Measurements from ENCODE around the gene STAP1. TPM values are rescaled to one million over a fixed set of nuclear protein-coding genes. Genes with fewer than 3 reads are reported as not detected.
"Not testable (repeated sequence)": the region's sequence is repeated elsewhere in the genome, so short reads cannot be mapped to it uniquely, and the experiment has no call there.

STAP1 gene
- total RNA-seq, 2 donors from 2014 or later, result not detected

DNA sequence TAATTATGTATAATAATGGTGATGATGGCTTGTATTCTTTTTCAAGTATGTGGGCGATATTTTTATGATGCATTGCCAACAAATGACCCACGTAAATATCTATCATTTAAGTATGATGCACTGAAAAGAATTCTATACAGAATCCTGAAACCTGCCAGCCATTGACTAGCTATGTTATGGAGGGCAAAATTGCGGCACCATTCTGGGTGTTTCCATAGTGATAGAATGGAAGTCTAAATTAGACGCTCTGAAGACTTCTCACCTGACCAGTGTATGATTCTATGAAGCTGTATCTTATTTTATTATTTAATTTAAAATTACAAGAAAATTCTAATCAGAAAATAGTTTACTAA is 12.5 kb upstream of the STAP1 start:
- DNase-seq (no peak), ATAC-seq (no peak)
- Histone ChIP-seq H3K9me3 (no peaks in the 10 kb centered on the region), H3K4me1 (peaks cover 28% of the 10 kb centered on the region), H3K27ac (peak overlapping the region in 2 of 4 donors; percentile 93 to 97), H3K27me3 (no peaks in the 10 kb centered on the region), H3K4me3 (peak overlapping the region in 1 of 2 donors; percentile 89), H3K36me3 (replicated peaks in 1 of 2; ENCODE audit: insufficient read depth in 1 of 2, low read depth in 2 of 2) (no peaks in the 10 kb centered on the region)
- WGBS, 2 donors, result 34 to 47% methylated on average over 4 of the region's 4 CpGs
- intact Hi-C loops (cut with DNase I), result no loop called here
- no peak for TF ChIP-seq POLR2A (IDR thresholded peaks at IDR 0.05)
- TF ChIP-seq, protein P1, sequence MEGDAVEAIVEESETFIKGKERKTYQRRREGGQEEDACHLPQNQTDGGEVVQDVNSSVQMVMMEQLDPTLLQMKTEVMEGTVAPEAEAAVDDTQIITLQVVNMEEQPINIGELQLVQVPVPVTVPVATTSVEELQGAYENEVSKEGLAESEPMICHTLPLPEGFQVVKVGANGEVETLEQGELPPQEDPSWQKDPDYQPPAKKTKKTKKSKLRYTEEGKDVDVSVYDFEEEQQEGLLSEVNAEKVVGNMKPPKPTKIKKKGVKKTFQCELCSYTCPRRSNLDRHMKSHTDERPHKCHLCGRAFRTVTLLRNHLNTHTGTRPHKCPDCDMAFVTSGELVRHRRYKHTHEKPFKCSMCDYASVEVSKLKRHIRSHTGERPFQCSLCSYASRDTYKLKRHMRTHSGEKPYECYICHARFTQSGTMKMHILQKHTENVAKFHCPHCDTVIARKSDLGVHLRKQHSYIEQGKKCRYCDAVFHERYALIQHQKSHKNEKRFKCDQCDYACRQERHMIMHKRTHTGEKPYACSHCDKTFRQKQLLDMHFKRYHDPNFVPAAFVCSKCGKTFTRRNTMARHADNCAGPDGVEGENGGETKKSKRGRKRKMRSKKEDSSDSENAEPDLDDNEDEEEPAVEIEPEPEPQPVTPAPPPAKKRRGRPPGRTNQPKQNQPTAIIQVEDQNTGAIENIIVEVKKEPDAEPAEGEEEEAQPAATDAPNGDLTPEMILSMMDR (IDR thresholded peaks at IDR 0.05), result no peak

DNA sequence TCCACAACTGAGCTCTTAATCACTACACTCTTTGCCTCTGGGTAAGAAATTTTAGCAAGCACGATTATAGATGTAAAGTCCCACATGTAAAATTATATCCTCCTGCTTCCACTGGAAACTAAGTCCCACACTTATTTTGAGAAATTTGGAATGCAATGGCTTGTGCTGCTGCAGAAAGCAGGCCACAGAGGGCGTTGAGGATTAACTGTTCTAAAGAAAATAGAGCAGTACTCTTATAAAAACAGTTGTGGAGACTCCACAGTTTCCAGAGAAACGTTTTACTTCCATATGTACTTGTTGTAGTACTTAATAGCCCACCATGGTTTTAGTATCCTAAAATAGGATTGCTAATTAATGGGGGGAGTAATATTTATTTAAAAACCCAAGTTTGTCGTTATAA is 11.6 kb upstream of the STAP1 start:
- H3K4me1 ChIP-seq, result peaks cover 22% of the 10 kb centered on the region
- H3K4me3 ChIP-seq, result no peak overlapping the region
- no peak for ATAC-seq
- H3K27me3 ChIP-seq, result no peaks in the 10 kb centered on the region
- TF ChIP-seq, protein P1 (IDR thresholded peaks at IDR 0.05), result no peak
- no peak for TF ChIP-seq POLR2A (IDR thresholded peaks at IDR 0.05)
- H3K36me3 ChIP-seq (replicated peaks in 1 of 2; ENCODE audit: insufficient read depth in 1 of 2, low read depth in 2 of 2), result no peaks in the 10 kb centered on the region
- DNase-seq, result no peak
- WGBS, 2 donors, result 57 to 61% methylated on average over 4 of the region's 4 CpGs
- H3K9me3 ChIP-seq, result no peaks in the 10 kb centered on the region
- no peak overlapping the region for H3K27ac ChIP-seq
- intact Hi-C loops (cut with DNase I), result no loop called here

DNA sequence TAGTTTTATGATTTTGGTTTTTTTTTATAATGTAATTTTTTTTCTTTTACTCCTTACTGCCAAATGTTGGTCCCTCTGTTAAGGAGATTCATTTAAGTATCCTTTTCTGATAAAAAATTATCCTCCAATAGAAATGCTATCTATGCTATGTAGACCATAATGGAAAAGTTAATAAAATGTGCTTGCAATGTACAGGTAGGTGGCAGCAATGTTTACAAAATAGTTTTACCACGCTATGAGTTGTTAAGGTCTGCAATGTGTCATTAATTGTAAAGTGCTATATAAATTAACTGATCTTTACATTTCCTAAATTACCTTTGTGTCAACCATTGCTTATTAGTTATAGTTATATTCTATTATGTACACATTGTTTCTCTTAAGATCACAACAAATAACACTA is 9.4 kb upstream of the STAP1 start:
- DNase-seq, result no peak
- Histone ChIP-seq H3K36me3 (replicated peaks in 1 of 2; ENCODE audit: insufficient read depth in 1 of 2, low read depth in 2 of 2) (no peaks in the 10 kb centered on the region), H3K4me1 (peaks cover under 1% of the 10 kb centered on the region), H3K27me3 (no peaks in the 10 kb centered on the region), H3K4me3 (no peak overlapping the region), H3K9me3 (no peaks in the 10 kb centered on the region), H3K27ac (no peak overlapping the region)
- ATAC-seq, result no peak
- intact Hi-C loops (cut with DNase I), result no loop called here
- TF ChIP-seq POLR2A (IDR thresholded peaks at IDR 0.05), result no peak
- TF ChIP-seq, protein P1 (IDR thresholded peaks at IDR 0.05), result peak in 5 of 7 experiments; percentile 30 to 59 (median 50)
- WGBS, 2 donors, result 6 to 9% methylated on average over 1 of the region's 1 CpG

DNA sequence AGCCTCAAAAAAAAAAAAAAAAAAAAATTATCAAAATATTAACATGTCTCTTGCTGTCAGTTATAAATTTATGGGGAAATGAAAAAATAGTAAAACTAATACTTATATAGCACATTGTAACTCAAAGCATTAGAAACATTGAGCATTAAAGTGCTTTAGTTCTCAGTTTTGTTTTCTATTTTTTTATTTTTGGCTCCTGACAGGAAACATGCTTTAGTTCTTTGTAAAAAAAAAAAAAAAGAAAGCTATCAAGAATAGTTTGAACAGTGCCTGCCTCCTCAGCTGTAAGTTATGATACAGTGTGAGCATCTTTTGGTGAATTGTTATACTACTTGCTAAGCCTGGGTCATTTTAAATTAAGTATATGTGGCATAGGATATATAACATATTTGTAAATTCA is 8.1 kb upstream of the STAP1 start:
- DNase-seq (no peak), ATAC-seq (no peak)
- no peak overlapping the region for H3K4me3 ChIP-seq
- no peak overlapping the region for H3K27ac ChIP-seq
- H3K36me3 ChIP-seq (replicated peaks in 1 of 2; ENCODE audit: insufficient read depth in 1 of 2, low read depth in 2 of 2), result no peaks in the 10 kb centered on the region
- H3K27me3 ChIP-seq, result no peaks in the 10 kb centered on the region
- TF ChIP-seq, protein P1 (IDR thresholded peaks at IDR 0.05), result no peak
- no peak for TF ChIP-seq POLR2A (IDR thresholded peaks at IDR 0.05)
- intact Hi-C loops (cut with DNase I), result loop anchor here (10.0 kb wide), 1 partner anchor 64 kb away; no protein-coding TSS in a partner anchor
- H3K9me3 ChIP-seq, result no peaks in the 10 kb centered on the region
- no peaks in the 10 kb centered on the region for H3K4me1 ChIP-seq

DNA sequence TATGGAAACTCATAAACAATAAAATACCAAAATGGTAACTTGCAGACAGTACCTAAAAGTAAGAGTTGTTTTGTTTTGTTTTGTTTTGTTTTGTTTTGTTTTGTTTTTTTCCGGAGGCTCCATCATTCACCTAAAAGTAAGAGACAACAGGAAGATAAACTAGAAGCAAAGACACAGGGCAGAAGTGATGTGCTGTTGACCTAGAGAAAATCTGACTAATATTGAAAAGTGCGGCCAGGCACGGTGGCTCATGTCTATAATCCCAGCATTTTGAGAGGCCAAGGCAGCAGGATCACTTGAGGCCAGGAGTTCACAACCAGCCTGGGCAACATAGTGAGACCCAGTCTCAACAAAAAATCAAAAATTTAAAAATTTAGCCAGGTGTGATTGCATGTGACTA is 7.7 kb upstream of the STAP1 start:
- ATAC-seq (no peak), DNase-seq (no peak)
- no peaks in the 10 kb centered on the region for H3K36me3 ChIP-seq (replicated peaks in 1 of 2; ENCODE audit: insufficient read depth in 1 of 2, low read depth in 2 of 2)
- intact Hi-C loops (cut with DNase I), result loop anchor here (10.0 kb wide), 1 partner anchor 64 kb away; no protein-coding TSS in a partner anchor
- TF ChIP-seq, protein P1 (IDR thresholded peaks at IDR 0.05), result no peak
- TF ChIP-seq POLR2A (IDR thresholded peaks at IDR 0.05), result no peak
- no peak overlapping the region for H3K4me3 ChIP-seq
- H3K4me1 ChIP-seq, result no peaks in the 10 kb centered on the region
- no peak overlapping the region for H3K27ac ChIP-seq
- H3K9me3 ChIP-seq, result no peaks in the 10 kb centered on the region
- 95% methylated on average over 3 of the region's 3 CpGs for WGBS, 2 donors
- H3K27me3 ChIP-seq, result no peaks in the 10 kb centered on the region

DNA sequence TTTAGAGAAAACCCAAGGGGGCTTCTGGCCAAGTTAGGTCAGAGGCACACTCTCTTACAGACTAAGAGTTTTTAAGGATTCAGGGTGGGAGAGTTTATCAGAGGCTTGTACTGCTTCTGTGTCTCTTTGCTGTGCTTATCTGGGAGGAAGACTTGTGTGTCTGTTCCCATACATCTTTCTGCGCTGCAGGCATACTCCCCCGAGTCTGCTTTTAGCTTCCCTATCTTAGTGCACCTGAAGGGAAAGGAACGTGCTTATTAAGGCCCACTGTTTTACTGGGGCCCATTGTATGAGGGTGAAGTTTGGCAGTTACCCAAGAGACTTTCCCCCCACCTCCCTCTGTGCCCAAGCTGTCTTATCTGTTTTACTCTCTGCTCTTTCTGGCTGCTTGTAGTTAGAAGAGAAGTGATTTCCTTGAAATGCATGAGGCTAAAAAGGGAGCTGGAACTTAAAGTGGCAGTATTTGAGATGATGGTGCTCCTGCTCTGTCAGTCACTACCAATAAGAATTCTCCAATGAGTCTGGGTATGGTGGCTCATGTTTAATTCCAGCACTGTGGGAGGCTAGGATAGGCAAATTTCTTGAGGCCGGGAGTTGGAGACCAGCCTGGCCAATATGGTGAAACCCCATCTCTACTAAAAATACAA is 6.3 kb upstream of the STAP1 start:
- intact Hi-C loops (cut with DNase I), result loop anchor here (10.0 kb wide), 1 partner anchor 63 kb away; no protein-coding TSS in a partner anchor
- not testable (repeated sequence) for H3K9me3 ChIP-seq; H3K4me1 ChIP-seq; H3K36me3 ChIP-seq (replicated peaks in 1 of 2; ENCODE audit: insufficient read depth in 1 of 2, low read depth in 2 of 2); ATAC-seq; H3K27ac ChIP-seq; H3K27me3 ChIP-seq; H3K4me3 ChIP-seq; DNase-seq
- 77 to 83% methylated on average over 4 of the region's 4 CpGs for WGBS, 2 donors
